UCSD-AML1 (cell line): ENCODE data around the gene VSX1.

Experiments
- DNase-seq: peaks from one replicate; lab custom pipeline; 2025; ENCODE audit not compliant: unreplicated experiment; lab: John Stamatoyannopoulos, UW

Gene VSX1

DNA sequence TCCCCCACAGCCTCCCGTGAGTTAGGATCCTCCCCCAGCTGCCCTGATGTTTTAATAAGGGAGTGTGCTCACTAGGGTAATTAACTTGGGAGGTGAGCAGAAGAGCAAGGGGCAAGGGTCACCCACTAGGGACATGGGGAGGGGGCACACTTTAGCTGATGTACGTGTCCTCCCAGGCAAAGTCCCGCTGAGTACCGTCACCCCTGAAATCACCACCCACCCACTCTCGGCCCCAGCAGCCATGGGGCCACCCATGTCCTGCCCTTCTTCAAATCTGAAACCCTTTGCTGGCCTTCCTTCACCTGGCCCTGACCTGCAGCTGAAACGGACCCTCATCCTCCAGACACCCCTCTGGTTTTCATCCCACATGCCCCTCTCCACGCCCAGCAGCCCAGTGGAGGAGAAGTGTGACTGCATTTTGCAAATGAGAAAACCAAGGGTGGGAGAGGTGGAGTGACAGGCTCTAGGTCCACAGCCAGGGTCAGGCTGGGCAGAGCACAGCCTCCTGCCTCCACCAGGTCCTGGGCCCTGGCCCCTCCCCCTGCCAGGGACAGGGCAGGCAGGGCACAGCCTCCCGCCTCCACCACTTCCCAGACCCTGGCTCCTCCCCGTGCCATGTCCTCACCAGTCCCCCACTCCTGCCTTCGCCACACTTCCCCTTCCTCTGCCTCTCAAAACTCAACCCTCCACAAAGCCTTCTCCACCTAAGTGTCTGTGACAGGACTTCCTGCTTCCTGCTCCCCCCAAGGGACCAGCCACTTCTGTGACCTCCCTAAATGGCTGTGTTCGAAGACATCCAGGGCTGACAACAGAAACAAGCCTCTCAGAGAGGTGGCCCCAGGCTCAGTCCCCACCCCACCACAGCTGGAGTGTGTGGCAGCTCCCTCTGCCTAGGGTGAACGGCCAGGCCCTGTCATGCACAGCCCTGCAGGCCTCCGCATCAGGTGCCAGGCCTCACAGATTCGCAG, 39.1 kb downstream of the VSX1 start:
- peak; percentile 88 for DNase-seq

DNA sequence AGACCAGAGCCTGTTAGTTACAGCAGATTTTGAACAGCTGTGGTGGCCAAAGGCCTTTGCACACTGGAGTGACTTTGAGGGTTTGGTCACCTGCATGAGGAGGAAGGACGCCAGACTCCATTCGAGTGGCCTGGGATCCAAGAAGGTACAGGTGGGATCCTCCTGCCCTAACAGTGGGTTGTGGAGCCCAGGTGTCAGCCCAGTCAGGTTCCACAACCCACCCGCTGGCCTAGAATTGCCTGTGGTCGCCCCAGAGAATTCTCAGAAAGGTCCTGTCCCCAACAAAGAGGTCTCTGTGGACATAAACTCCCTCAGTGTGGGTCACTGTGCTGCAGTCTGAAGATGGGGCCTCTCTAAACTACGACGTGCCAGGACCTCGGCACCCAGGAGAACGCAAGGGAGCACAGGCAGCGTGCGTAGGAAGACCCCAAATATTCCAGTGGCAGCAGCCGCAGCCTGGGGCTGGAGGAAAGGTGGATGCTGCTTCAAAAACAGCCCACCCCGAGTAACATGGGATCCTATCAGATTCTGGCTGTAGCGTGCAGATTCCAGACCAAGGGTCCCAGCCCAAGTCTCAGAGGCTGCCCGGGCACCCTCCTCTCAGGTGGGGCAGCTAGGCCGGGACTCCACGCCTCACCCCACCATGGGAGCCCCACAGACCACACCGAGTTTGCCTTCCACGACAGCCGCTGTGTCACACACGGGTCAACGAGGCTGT, 40.0 kb downstream of the VSX1 start:
- no peak for DNase-seq

DNA sequence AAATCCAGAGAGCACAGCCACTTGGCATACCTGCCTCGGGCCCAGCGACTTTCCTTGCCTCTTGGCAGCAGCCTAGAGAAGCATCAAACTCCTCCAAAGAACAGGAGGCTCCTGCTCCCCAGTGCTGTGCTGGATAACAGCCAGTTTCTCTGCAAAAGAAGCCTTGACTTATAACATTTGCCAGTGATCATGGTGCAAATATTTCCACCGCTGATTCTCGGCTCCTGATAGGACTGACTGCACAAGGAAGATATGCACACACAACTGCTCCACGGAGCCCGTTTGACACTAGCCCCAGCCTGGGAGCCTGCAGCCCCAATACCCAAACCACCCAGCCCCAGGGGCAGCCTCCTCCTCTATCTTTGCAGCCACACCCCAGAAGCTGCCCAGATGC, 41.5 kb downstream of the VSX1 start:
- no peak for DNase-seq

DNA sequence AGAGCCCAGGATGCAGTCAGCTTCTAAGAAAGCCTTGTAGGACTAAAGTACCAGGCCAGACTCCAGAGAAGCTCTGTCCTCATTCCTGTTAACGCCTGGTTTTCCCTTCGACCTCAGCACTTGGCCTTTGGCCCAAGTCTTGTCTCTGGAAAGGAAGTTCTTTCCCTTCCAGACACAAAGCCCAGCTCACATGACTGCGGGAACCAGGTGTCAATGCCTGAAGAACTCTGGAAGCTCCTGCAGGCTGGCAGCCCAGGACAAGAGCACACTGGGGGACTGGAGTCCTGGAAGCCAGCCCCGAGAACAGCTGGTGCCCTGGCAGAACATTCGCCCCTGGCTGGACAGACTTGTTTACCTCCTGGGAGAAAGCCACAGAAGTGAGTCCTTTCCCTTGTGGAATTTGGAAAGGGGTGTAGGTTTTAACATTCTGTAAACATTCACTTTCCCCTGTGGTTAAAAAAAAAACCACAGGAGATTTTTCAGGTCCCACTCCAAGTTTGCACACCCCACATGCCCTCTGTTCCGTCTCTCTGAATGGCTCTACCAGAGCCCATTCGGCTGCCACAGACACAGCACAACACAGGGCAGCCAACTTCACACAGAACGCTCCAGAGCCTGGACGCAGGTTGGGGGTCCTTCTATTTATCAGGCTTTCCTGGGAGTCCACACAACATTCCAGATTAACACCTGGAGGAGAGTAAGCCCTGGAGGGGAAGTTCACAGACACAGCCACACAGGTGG, 42.1 kb downstream of the VSX1 start:
- DNase-seq: no peak

DNA sequence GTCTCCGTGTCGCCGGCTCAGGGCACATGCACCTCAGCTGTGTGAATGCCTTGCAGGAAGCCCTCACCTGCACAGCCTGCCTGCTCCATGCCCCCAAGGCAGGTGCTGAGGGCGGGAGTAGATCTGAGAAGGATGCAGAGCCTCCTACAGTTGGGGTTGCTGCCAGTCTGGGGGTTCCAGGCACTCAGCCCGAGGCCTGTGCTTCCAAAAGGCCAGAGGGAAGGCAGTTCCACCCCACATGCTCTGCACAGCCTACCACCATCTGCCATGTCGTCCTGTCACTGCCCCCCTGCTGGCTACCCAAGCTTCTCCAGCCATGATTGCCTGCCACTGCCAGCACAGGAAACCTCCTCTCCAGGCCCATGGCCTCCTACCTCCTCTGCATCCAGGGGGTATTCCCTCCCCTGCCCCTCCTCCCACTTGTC, 43.3 kb downstream of the VSX1 start:
- DNase-seq: no peak

DNA sequence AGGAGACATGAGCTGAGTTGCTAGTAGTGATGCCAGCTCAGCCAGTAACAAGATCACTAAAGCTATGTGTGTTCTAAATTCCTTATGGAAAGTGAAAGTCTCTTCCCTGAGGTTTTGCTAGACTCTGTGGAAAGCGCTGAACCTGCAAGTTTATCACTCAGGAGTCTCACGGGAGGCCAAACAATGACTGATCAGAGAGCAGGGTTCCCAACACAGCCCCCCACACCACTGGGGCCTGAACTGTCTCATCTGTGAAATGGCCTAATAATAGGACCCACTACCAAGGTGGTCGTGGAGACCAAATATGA, 43.9 kb downstream of the VSX1 start:
- no peak for DNase-seq

DNA sequence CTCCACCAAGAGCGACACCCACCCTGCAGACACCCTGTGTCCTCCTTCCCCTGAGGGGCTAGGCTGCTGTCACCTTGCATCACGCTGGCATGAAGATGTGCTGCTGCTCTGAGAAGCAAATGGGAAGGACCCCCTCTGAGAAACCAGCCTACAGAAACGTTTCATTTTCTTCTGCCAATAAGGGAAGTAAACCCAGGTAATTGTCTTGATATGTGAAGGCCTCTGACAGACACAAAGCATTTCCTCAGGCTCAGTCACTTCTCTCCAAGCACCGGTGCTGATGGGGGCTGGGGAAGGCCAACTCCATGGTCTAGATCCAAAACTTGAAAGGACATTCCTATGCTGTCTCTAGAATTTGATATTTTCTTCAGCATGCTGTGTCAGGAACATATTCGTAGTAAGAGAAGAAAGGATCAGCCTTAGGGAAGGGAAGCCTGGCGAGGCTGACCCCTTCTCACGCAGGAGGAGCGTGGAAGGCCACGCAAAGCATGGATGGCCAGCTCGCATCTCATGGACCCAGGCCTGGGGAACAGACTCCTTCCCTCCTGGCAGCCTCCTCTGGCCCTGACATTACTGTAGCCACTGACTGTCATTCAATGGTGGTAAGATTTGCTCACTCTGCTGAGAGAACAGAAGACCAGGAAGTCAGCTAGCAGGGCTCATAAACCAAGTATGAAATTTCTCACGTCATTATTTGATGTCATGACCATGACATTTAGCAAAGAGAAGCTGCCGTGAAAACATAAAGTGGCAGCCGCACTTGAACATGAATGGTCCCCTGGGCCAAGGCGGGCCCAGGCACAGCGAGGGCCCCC, 44.4 kb downstream of the VSX1 start:
- DNase-seq: no peak

DNA sequence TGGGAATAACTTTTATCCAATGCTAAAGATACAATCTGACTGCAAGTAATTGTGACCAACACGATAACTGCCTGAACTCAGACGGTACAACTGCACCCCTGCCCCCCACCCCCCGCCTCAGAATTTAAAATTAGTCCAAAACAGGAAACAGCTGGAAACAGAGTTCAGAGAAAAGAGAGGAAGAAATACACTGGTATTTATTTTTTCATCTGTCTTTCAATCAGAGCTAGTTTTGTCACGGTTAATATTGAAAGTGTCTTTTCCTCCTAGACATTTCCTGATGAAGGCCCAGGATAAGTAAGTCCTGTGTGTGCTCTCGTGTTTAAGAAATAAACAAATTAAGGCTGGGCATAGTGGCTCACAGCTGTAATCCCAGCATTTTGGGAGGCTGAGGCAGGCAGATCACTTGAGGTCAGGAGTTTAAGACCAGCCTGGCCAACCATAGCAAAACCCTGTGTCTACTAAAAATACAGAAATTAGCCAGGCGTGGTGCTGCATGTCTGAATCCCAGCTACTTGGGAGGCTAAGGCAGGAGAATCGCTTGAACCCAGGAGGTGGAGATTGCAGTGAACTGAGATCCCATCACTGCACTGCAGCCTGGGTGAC, 45.5 kb downstream of the VSX1 start:
- DNase-seq: no peak

DNA sequence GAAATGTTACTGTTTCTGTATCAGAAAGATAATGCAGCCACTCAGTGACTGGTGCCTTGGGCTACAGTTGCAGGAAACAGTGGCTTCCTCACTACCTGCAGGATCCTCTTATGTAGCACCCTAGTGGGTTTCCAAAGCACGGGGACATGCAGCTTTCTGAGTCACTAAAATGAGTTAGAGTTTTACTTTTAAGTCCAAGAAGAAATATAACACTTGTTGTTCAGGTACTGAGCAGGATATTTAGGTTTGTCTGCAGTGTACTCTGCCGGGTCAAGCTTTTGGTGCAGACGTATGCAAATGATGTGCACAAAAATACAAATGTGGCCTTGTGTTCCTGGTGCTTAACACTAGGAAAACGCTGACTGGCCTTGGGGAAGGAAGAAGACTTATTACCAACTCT, 46.0 kb downstream of the VSX1 start:
- no peak for DNase-seq

DNA sequence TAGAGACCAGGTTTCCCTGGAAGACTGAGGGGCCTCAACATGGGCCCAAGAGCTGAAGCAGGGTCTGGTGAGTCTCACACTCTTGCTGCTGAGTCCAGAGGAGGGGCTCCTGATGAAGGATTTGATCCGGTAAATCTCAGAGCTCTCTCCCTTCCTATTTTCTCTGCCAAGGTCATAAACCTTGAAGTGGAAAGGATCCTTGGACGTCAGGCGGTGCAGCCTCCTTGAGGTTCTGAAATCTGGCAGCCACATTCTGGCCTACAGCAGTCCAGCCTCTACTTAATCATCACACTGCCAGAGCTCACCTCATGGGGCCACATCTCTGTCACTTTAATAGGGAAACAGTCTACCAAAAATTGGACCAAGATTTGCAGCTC, 48.0 kb downstream of the VSX1 start:
- no peak for DNase-seq

DNA sequence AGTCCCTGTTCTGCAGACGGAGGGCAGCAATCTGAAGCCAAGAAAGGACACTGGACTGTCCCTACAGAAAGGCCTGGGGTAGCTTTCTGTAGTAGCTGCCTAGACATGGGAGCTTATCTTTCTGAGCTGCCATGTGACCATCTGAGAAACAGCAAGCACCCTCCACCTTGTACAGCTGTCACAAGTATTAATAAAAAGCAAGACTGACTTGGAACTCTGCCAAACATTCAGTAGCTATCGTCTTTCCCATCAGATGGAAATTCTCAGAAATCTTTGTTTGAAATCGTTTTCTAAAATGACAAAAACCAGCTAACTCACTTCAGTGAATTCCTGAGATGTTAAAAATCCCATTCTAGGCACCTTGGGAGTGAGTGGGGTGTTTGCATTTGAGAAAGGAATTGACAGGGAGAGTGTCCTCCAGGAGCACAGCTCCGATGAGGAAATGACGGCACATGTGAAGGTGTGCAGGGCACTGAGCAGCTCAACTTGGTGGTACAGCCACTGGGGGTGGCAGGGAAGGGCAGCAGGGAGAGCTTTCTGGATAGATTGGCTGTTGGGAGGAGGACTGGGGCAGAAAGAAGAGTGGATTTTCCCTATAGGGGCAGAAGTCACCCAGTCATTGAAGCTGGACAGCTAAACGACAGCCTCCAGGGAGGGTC, 48.5 kb downstream of the VSX1 start:
- no peak for DNase-seq

DNA sequence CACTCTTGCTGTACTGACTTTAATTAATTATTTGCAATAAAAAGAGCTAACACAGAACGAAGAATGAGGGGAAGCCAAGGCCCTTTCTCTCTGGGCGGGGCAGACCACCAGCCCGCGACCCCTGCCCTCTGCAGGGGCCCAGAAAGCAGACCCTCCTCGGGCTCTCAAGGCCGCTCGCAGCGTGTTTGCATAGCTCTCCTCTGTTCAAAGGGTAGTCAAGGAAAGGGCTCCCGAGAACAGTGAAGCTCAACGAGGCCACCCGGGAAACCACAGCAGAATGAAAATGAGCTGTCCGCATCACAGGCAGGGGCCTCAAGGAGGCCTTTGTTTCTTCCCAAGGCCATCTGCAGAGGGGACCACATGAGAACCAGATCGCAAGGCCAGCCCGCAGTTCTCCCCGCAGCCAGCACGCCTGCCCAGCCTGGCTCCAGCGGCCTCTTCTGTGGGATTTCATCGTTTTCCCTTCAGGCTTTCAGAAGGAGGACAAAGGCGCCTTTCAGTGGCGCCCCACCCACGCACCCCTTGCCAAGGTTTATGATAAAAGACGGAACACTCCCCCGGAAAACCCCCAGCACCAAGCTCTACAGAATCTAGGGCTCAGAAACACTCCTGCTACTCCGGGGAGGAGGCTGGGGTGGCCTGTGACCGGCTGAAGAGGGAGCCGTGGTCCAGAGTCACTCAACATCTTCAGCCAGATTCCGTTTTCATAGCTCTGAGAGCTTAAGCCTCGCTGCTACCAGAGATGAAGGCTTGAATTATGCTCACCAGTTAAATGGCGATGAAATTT, 49.3 kb downstream of the VSX1 start:
- no peak for DNase-seq

DNA sequence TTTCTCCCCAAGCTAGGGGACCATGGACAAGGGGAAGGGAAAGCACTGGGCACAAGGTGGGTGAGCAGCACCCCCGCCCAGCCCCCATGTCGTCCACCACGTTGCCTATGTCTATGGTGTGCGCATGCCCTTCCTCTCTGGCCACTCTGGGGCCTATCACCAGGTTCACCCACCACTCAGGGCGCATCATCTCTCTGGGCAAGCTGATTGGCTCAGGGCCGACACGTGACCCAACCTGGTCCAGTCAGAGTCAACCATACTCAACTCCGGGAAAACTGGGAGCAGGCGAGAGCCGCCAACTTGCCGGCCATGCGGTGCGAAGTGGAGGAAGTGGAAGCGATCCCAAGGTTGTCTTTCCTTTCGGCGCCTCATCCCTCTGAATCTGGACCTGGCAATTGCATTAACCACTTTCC, 49.9 kb downstream of the VSX1 start:
- DNase-seq: no peak

DNA sequence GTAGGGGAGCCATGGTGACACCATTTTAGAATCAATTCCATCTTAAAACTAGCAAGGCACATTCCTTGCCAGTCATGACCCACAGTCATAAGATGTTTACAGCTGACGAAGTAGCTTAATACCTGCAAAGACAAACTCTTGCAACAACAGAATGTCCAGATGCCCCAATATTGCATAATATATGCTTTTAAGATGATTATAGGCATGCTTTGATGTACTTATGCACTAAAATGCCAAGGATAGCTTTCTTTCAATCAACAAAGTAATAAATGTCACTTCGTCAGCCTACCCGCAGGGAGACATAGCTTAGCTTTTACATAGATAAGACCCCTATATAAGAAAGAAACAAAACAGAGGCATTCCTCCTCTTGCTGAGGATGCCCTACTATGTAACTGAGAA, 50.7 kb downstream of the VSX1 start:
- no peak for DNase-seq

DNA sequence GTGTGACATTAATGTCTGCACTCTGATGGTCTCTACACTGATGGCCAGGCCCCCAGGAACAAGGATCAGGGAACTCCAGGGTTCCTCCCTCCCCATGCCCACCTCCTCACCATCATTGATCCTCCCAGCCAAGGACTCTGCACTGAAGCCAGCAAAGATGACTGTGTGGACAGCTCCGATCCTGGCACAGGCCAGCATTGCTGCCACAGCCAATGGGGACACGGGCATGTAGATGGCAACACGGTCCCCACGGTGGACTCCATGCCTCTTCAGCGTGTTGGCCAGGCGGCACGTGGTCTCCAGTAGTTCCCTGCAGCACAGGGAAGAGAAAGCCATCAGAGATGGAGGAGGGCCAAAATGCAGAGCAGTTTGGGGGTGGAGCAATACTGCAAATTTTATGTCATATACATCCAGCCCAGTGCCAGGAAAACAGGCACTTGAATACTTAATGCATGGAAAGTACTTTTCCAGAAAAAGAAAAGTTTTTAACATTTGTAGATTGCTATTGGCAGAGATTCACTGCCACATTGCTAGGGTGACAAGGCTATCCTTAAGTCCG, 51.2 kb downstream of the VSX1 start:
- DNase-seq: no peak

DNA sequence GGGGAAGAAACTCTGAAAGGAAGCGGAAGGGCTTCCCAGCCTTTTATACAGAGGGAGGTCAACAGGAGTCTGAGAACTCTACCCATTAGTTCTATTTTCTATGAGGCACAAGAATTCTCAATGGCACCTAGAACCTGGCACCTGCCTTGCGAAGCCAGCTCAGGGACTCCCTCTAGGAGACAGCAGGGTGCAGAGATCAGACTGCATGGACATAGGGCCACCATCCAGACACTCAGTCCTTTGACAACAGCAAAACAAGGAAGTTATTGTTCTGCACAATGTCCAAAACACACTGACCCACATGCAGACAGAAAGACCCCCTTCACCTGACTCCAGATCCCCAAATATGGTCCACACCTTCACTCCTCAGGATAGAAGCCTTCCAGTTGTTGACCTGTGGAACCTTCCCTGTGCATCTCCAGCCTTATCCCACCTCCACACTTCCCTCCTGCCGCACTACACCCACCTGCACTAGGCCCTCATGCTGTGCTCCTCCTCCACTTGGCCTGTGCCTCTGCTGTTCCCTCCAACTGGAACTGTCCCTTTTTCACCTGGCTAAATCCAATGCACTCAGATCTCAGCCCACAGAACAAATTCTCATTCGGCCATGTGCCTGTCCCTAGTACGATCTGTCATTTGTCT, 51.8 kb downstream of the VSX1 start:
- no peak for DNase-seq

DNA sequence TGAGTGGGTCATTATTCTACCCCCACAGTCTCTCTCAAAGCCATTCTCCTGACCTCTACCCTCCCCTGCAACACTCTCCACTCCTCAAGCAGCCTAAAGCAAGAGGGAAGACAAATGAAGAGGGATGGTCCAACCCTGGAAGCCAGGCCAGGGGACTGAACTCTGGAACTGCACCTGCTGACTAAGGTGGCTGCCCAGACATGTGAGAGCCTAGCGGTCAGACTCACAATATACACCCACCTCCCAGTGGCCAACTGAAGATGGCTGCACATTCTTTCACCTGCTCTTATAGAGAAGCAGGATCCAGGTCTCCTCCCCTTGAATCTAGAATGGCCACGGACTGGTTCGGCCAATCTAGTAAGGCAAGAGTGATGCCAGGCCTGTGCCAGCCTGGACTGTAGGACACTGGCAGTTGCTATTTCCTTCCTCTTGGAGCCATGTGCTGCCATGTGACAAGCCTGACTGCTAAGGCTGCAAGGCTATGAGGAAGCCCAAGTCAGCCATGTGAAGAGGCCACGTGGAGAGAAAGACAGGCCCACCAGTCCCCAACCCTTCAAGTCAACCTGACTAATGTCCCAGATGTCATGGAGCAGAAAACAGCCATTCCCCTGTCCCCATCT, 55.8 kb downstream of the VSX1 start:
- no peak for DNase-seq
